Activated CD4-positive, alpha-beta T cell treated with anti-CD3 and anti-CD28 coated beads for 4 hours (primary cell): ENCODE measurements around the gene WDR44.
"Not testable (repeated sequence)": the region's sequence is repeated elsewhere in the genome, so short reads cannot be mapped to it uniquely, and the experiment has no call there.

Experiments
- DNase-seq, 2 donors: peaks; one replicate each; pipeline ENCODE4 v3.0.0-alpha.2; 2020

WDR44 gene

DNA sequence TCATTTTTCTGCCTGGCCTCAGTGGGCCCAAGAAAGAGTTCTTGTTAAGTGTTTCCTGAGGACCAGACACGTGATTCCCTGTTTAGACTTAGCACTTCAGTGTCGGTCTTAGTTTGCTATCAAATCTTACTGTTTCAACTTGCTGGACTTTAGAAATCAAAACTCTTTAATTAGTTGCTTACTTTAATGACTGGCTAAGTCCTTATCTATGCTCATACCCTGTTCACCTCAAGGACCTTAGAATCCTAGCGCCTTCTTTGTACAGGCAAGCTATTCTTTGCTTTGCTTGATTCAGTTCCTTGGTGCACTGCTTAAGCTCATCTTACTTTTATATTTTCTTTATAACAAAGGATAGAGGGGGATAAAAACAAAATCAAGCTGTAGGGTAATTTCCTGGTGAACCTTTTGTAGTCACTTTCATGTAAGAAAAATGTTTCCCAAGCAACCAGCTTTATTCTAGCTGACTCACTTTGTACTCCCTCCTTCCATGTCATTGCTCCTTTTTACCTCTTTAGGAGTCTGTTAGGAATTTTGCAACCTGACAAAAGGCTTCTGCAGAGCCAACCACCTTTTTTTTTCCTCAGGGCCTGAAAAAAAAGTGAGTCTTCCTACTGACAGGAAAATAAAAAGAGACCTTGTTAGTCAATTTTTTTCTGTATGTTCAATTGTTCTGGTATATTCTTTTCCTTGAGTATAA is 14.7 kb downstream of the WDR44 start:
- no peak for DNase-seq

DNA sequence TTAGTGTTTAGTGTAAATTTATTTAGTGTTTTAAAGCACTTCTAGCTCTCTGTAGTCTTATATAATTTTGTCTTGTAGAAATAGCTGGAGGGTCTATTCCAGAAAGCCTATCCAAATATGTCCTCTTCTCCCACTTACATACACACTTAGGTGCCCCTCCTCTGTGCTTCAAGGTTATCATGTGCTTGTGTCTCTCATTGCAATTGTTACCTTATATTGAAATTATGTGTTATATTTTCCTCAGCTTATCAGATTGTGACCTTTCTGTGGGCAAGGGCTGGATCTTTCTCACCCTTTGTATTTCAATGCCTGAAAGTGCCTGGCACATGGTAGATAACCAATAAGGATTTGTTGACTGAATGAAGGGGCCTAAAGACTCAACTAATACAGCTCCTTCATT is 18.4 kb downstream of the WDR44 start:
- DNase-seq = no peak

DNA sequence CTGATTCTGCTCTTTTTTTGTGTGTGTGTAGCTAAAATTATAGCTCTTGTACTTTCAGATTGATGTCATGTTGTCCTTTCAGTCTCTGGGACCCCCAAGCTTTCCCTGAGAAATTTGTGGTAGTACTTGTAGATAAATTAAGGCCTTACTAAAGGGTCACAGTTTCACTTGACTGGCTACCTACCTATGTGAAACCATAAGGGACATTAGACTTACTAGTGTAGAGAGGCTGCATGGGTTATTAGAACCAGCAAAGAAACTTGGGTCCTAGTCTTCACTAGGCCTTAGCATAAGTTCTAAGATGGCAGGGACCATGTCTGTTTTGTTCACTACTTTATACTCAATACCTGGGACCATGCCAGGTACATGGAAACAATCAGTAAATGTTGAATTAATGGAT is 21.4 kb downstream of the WDR44 start:
- no peak for DNase-seq

DNA sequence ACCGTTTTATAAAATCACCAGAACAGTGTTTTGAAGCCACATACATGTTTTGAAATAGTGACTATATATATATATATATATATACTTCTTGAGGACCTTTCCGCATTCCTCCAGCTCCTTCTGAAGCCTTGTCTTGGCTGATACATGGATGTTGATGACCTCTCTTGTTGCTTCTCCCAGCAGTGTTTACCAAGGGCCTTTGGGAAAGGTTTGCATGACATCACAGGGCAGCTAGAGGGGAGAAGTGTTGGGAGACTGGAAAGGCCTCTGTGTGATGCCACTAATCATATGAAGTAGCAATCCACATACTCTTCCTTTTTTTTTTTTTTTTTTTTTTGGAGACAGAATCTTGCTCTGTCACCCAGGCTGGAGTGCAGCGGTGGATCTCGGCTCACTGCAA is 22.5 kb downstream of the WDR44 start:
- no peak for DNase-seq

DNA sequence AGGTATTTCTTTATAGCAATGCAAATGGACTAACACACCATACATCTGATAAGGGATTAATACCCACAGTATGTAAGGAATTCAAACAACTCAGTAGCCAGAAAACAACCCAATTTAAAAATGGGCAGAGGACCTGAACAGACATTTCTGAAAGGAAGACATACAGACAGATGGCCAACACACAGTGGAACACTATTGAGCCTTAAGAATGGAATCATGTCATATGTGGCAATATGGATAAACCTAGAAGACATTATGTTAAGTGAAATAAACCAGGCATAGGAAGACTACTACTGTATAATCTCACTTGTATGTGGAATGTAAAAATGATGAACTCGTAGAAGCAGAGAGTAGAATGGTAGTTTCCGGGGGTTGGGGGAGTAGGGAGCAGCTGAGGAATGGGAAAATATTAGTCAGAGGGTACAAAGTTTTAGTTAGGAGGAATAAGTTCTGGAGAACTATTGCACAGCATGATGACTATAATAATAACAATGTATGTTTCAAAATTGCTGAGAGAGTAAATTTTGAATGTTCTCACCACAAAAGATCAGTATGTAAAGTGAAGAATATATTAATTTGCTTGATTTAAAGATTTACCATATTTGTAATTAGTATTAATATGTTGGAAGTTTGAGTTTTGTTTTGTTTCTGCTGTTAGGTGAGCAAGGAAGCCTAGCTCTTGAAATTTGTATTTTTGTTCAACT is 25.2 kb downstream of the WDR44 start:
- DNase-seq = no peak

DNA sequence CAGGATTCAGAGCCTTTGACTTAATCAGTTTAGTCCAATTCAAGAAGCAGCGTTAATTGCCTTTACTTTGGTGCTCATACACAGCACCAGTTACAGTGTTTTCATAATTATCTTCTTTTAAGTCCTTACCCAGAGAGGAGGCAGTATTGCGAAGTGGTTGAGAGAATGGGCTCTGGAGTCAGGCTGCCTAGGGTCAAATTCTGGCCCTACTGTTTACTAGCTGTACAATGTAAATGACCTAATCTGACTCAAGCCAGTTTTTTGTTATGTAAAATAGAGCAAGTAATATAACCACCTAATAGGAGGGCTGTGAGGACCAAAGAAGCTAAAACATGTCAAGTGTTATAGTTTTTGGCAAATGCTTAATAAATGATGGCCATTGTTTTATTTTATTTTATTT is 27.6 kb downstream of the WDR44 start:
- DNase-seq = no peak

DNA sequence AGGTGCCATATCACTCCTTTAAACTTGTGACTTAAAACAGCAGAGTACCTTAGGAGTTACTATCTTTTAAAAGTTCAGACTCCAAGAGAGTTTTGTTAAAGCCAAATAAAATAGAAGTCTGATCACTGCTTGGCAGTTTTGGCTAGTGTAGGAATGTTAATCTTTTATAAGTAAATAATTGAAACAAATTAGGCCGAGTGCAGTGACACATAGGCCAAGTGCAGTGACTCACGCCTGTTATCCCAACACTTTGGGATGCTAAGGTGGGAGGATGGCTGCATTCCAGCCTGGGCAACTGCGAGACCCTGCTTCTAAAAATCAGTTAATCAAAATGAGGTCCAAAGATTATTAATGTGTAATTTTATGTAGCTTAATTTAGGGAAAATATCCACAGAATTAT is 37.2 kb downstream of the WDR44 start:
- DNase-seq = no peak

DNA sequence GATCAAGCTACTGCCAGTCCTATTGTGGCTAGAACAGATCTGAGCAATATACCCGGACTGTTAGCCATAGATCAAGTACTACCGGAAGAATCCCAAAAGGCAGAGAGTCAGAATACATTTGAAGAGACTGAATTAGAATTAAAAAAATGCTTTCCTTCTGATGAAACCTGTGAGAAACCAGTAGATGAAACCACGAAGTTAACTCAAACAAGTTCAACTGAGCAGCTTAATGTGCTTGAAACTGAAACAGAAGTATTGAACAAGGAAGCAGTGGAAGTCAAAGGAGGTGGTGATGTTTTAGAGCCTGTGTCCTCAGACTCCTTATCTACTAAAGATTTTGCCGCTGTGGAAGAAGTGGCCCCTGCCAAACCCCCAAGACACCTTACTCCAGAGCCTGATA is 46.8 kb downstream of the WDR44 start:
- no peak for DNase-seq

DNA sequence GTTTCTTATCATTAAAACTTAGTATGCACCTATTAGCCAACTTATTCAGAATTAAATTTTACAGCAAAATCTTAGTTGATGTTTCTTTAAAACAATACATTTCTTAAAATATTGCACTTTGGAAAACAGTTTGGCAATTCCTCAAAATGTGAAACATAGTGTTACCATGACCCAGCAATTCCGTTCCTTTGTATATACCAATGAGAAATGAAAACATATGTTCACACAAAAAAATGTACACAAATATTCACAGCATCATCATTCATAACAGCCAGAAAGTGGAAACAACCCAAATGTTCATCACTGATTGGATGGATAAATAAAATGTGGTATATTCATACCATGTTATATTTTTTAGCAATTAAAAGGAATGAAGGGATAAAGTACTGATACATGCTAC is 50.2 kb downstream of the WDR44 start:
- no peak for DNase-seq

DNA sequence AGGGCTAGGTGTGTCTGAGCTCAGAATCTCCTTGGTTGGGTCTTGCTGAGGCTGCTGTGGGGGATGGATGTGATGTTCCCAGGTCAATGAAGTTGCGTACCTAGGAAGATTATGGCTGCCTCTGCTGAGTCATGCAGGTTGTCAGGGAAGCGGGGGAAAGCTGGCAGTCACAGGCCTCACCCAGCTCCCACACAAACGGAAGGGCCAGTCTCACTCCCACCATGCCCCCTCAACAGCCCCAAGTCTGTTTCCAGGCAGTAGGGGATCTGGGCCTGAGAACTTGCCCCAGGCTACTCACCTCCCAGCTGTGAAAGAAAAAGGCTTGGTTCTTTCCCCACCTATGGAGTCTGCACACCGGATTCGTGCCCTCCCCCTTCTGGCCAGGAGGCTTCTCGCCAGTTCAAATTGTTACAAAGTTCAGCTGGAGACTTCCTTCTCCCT is 72.9 kb downstream of the WDR44 start:
- no peak for DNase-seq

DNA sequence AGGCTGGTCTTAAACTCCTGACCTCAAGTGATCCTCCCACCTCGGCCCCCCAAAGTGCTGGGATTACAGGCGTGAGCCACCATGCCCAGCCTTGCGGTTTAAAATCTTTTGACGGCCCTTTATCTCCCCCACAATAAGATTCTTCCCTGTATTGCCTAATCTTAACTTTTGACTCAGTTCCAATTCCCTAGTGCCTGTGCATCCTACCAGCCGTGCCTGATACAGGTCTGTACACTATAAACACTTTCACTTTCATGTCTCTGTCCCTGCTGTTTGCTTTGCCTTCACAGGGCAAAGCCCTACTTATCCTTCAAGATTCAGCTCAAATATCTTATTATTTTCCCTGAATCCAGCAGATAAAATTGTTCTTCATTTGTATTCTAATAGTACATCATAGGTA is 74.6 kb downstream of the WDR44 start:
- DNase-seq = no peak

DNA sequence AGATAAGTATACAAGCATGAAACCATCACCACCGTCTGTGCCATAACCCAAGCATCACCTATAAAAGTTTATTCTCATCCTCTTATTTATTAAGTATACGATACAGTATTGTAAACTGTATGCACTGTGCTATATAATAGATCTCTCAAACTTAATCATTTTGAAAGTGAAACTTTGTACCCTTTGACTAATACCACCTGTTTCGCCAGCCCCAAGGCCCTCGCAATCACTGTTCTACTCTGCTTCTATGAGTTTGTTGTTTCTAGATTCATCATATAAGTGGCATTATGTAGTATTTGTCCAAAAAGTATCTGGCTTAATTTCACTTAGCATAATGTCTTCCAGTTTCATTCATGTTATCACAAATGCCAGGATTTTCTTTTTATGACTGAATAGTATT is 77.7 kb downstream of the WDR44 start:
- no peak for DNase-seq

DNA sequence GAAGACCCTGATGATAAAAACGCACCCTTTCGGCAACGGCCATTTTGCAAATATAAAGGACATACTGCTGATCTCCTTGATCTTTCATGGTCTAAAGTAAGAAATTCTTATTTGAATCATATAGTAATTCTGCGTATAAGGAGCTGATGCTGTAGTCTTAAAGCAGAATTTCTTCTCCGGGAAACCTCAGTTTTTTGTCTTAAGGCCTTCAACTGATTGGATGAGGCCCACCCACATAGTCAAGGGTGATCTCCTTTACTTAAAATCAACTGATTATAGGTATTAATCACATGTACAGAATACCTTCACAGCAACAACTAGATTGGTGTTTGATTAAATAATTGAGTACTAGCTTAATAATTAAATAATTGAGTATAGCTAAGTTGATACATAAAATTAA is 86.9 kb downstream of the WDR44 start:
- no peak for DNase-seq

DNA sequence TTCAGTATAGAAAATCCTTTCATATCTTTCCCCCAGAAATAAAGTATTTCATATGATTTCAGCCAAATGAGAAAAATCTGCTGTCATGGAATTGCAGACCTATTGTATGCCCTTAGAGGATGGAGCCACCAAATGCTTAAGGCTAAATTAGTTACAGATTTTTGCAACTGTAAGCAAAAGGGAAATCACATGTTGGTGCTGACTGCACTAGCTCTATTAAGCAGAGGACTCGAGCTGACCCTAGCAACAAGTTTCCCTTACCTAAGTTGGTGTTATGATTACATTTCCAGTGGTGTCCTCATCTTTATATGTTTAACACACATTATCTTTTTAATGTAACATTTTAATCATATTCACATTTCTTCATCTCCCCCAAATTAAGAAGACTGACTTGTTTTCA is 91.4 kb downstream of the WDR44 start:
- no peak for DNase-seq

DNA sequence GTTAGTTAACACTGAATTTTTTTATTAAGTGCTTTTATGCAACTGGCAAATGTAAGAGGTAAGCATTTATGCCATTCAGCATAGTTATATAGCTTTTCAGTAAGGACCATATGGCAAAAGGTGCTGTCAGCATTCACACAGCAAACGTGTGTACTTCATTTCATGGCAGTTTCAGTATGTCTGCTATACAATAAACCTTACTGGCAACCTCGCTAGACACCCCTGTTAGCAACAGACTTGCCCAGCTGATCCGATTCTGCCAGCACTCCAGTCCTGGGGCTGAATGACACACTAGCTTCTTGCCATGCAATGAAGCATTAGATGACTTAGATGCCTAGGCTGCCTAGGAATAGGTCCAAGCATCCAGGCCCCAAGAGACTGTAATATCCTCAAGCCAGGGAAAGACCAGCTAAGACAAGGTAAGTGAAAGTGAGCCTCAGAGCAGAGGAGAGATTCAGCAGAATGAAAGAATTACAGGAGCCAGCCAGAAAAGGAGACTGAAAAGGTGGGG is 102.4 kb downstream of the WDR44 start:
- no peak for DNase-seq

DNA sequence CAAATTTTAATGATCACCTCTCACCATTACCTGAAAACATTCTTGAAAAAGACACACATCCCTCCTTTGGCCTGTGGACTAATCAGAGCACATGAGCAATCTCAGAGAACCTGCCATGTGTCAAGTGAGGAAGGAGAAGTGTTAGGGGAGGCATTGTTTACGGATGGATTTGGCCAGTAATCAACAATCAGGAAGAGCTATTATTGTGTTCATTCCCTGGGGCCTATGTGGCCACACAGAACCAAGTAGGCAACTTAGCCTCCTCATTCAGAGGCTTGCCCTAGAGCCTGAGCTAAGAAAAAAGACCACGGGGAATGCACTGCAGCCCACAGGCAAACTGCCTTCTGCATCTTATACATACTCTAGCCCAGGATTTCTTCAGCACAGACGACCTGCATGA is 109.1 kb downstream of the WDR44 start:
- no peak for DNase-seq

DNA sequence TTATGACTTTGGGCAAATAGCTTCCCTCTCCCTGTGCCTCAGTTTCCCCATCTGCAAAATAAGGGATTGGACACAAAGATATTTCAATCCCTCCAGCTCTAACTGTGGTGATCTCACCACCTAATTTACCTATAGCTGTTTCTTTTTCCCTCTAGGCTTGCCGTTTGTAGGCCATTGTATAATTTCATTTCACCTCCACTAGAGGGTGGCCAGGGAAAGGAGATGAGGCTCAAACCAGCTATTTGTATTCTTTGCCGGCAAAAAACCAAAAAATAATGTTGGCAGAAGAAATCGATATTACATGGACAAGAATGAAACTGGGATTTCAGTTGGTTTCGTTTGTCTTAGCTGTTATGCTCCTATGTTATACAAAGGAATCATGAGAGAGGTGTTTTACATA is 113.6 kb downstream of the WDR44 start:
- DNase-seq = peak; percentile 6 to 20

DNA sequence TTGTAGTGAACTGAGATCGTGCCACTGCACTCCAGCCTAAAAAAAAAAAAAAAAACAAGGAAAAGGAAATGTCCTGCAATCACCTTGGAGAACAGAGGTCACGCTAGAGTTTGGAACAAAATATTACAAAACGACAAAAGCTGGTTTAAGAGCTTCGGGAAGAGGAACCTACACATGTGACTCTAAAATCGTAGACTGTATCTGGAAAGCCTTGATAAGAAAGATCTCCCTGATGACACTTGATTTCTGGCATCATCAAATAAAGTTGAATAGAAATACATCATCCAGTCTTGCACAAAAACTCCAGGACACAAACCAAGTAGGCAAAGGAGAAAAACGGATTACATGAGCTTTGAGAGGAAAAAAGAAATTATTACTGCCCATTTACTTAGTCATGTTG is 118.6 kb downstream of the WDR44 start:
- no peak for DNase-seq

DNA sequence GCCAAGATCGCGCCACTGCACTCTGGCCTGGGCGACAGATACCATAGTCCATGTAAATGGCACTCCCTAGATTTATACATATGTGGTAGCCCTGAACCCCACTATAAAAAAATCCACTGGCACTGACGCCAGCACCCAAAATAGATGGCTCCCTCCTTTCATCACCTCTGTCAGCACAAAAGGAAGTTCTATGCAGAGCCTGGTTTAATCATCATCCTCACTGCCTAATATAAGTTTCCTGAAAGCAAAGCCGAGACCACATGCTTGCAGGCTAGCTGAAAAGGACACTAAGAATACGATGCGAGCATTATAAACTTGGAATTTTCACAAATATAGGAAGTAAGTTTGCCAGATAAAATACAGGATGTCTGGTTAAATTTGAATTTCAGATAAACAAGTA is 122.2 kb downstream of the WDR44 start:
- DNase-seq = no peak

DNA sequence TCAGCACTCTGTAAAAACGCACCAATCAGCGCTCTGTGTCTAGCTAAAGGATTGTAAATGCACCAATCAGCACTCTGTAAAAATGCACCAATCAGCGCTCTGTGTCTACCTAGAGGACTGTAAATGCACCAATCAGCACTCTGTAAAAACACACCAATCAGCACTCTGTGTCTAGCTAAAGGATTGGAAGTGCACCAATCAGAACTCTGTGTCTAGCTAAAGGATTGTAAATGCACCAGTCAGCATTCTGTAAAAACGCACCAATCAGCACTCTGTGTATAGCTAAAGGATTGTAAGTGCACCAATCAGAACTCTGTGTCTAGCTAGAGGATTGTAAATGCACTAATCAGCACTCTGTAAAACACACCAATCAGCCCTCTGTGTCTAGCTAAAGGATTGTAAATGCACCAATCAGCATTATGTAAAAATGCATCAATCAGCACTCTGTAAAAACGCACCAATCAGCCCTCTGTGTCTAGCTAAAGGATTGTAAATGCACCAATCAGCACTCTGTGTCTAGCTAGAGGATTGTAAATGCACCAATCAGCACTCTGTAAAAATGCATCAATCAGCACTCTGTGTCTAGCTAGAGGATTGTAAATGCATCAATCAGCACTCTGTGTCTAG is 124.9 kb downstream of the WDR44 start:
- DNase-seq = not testable (repeated sequence)

DNA sequence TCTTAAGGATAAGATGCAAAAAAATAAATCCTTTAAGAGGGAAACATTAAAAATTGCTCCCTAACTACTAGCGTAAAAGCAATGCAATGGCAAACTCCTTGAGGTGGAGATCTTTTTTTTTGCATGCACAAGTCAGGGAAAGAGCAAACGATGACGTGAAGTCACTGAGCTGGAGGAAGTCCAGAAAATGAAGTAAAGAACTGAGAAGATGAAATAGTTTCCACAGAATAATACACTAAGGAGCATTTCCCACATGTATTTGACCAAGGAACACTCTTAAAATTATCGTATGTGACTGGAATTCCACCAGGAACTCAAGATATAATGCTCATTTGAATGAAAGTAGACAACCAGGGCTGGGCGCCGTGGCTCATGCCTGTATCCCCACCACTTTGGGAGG is 128.7 kb downstream of the WDR44 start:
- no peak for DNase-seq

DNA sequence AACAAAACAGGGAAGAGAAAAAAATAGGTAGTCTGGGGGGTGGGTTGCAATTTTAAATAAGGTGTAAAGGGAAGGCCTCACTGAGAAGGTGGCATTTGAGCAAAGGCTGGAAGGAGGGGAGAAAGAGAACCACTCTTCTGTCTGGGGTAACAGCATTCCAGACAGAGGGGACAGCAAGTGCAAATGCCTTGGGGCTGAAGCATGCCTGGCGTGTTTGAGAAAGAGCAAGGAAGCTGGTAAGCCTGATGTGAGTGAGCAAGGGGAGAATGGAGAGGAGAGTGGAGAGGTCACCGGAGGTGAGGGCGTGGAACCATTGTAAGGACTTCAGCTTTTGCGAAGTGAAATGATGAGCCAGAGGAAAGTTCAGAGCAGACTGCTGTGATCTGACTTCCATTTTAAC is 130.0 kb downstream of the WDR44 start:
- DNase-seq = no peak

DNA sequence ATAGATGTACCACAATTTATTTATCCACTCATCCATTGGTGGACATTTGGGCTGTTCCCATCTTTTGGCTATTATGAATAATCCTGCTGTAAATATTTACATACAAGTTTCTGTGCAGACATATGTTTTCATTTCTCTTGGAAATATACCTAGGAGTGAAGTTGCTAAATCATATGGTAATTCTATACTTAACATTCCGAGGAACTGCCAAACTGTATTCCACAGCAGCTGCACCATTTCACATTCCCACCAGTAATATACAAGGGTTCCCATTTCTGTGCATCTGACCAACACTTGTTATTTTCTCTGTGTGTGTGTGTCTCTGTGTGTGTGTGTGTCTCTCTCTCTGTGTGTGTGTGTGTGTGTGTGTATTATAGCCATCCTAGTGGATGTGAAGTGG is 134.3 kb downstream of the WDR44 start:
- no peak for DNase-seq

DNA sequence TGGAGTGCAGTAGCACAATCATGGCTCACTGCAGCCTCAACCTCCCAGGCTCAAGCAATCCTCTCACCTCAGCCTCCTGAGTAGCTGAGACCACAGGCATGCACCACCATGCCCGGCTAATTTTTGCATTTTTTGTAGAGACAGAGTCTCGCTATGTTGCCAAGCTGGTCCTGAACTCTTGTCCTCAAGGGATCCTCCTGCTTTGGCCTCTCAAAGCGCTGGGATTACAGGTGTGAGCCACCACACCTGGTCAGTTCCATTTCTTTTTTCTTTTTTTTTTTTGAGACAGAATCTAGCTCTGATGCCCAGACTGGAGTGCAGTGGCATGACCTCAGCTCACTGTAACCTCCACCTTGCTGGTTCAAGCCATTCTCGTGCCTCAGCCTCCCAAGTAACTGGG is 136.5 kb downstream of the WDR44 start:
- not testable (repeated sequence) for DNase-seq
